Calu3 (cell line): ENCODE measurements around the gene MXRA7. TPM values are rescaled to one million over a fixed set of nuclear protein-coding genes. Genes with fewer than 3 reads are reported as not detected.

Experiments used
- BruUV-seq: library from RNA; stranded (reverse); fragments of 400-500 nt; replicated peaks from 2 replicates; lab custom pipeline; 2021; lab: Mats Ljungman, UMichigan
- CTCF ChIA-PET: fragments of 300-600 bp; sonication (Branson Sonifier 250); formaldehyde crosslinking; loops from one replicate; lab custom pipeline; 2022; ENCODE audit warnings: antibody characterized with exemption; lab: Charles Lee
- DNase-seq: peaks from one replicate; pipeline ENCODE4 v3.0.0; 2022
- H3K27ac Mint-ChIP-seq: one replicate; pipeline ENCODE4 v1.8.0; 2022; ENCODE audit warnings: mixed read lengths; ENCODE audit not compliant: unreplicated experiment
- H3K27me3 Mint-ChIP-seq: one replicate; pipeline ENCODE4 v1.8.0; 2022; ENCODE audit warnings: mixed read lengths; ENCODE audit not compliant: unreplicated experiment
- H3K36me3 Mint-ChIP-seq: one replicate; pipeline ENCODE4 v1.8.0; 2022; ENCODE audit warnings: mild to moderate bottlenecking, moderate library complexity, mixed read lengths; ENCODE audit not compliant: insufficient read depth, unreplicated experiment
- H3K4me1 Mint-ChIP-seq: one replicate; pipeline ENCODE4 v1.8.0; 2022; ENCODE audit warnings: mild to moderate bottlenecking, low read depth, mixed read lengths; ENCODE audit not compliant: unreplicated experiment
- H3K4me3 Mint-ChIP-seq: one replicate; pipeline ENCODE4 v1.8.0; 2022; ENCODE audit warnings: mild to moderate bottlenecking, low read depth, moderate library complexity, mixed read lengths; ENCODE audit not compliant: unreplicated experiment
- H3K9me3 Mint-ChIP-seq: one replicate; pipeline ENCODE4 v1.8.0; 2022; ENCODE audit warnings: low read depth, mixed read lengths; ENCODE audit not compliant: unreplicated experiment
- intact Hi-C: fragments of 100-400 bp; cut with micrococcal nuclease; formaldehyde crosslinking; loops from one replicate; pipeline ENCODE4 v1.10.0; 2022; ENCODE audit not compliant: unreplicated experiment
- total RNA-seq: library from RNA; stranded (reverse); gene quantifications from 2 replicates; pipeline ENCODE4 v1.2.3, GENCODE V29; 2022
- TF ChIP-seq, protein P1 (sequence below): fragments of 200-600 bp; IDR thresholded peaks from one replicate; pipeline ENCODE4 v1.8.0; 2022; ENCODE audit warnings: antibody characterized with exemption; ENCODE audit not compliant: unreplicated experiment

Gene MXRA7
- total RNA-seq, 1 experiment from 2014 or later = 9.9 TPM

DNA sequence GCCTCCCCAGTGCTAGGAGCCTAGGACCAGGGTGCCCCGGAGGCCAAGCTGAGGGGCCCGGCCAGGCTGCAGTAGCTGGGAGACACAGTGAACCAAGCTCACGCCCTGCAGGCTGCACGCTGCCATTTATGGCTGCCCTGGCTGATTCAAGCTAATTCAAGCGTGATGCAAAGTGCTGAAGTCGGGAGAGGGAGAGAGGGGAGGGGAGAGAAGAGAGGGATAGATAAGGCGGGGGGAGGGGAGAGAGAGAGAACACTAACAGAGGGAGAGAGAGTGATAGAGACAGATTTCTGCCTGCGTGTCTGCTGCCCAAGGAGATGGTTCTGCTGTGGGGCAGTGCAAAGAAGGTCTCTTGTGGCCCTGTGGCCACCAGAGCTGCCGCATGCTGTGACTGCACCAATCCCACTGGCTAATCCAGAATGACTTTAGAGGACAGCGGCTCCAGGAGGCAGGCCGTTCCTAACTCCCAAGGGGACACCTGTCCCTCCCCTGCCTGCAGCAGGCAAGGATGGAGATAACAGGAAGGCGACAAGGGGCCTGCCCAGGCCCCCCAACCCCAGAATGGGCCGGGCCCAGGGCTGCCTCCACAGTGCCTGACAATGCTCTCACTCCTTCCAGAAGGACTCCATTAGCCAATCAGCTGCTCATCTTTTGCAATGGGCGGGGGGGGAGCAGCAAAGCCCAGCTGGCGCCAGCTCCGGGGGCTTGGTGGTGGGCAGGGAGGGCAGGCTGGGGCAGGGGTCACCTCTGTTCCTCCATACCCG lies 12.9 kb downstream of the MXRA7 start:
- H3K4me3 Mint-ChIP-seq = no peak overlapping the region
- intact Hi-C loops = no loop called here
- TF ChIP-seq, protein P1, sequence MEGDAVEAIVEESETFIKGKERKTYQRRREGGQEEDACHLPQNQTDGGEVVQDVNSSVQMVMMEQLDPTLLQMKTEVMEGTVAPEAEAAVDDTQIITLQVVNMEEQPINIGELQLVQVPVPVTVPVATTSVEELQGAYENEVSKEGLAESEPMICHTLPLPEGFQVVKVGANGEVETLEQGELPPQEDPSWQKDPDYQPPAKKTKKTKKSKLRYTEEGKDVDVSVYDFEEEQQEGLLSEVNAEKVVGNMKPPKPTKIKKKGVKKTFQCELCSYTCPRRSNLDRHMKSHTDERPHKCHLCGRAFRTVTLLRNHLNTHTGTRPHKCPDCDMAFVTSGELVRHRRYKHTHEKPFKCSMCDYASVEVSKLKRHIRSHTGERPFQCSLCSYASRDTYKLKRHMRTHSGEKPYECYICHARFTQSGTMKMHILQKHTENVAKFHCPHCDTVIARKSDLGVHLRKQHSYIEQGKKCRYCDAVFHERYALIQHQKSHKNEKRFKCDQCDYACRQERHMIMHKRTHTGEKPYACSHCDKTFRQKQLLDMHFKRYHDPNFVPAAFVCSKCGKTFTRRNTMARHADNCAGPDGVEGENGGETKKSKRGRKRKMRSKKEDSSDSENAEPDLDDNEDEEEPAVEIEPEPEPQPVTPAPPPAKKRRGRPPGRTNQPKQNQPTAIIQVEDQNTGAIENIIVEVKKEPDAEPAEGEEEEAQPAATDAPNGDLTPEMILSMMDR = no peak
- no peaks in the 10 kb centered on the region for H3K9me3 Mint-ChIP-seq
- H3K36me3 Mint-ChIP-seq = peaks cover 7% of the 10 kb centered on the region
- no peak overlapping the region for H3K27ac Mint-ChIP-seq
- no peak for DNase-seq
- CTCF ChIA-PET = no interaction called here
- H3K27me3 Mint-ChIP-seq = peaks cover 20% of the 10 kb centered on the region
- BruUV-seq = no TSS peak
- H3K4me1 Mint-ChIP-seq = peaks cover 9% of the 10 kb centered on the region

DNA sequence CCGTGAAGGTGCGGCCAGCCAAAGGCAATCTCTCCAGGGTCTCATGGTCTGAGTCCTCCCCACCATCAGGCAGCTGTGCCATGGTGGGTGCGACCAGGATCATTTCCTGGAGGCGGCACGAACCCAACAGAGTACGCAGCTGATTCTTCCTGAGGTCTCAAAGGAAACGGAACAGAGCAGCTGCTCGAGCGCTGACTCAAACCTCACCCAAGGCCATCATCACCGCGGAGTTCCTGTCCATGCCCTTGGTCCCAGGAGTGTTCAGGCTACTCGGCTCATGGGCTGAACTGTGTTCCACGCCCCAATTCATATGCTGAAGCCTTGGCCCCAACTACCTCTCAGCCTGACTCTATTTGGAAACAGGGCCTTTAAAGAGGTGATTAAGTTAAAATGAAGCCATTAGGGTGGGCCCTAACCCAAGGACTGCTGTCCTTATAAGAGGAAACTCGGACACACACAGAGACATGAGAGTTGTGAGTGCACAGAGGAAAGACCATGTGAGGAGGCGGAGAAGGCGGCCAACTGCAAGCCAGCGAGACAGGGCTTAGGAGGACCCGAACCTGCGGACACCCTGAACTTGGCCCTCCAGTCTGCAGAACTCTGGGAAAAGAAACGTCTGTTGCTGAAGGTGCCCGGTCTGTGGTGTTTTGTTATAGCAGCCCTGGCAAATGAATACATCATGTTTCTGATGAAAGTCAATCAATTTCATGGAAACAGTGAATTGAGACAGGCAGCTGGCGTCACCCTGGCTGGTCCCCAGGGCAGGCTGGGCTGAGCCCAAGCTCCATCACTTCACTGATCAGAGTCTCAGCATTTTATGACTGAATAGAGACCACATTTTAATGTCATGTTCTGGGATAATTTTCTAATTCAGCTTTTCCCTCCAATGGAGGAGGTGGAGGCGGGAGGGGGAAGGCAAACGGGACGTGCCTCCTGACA lies 13.7 kb downstream of the MXRA7 start:
- no TSS peak for BruUV-seq
- CTCF ChIA-PET = interaction anchor here (1.4 kb wide), 1 partner anchor 15 kb away, joined by 5 read pairs; no protein-coding TSS in a partner anchor
- peaks cover 20% of the 10 kb centered on the region for H3K27me3 Mint-ChIP-seq
- H3K4me1 Mint-ChIP-seq = peaks cover 9% of the 10 kb centered on the region
- H3K27ac Mint-ChIP-seq = no peak overlapping the region
- TF ChIP-seq, protein P1 = no peak
- no peaks in the 10 kb centered on the region for H3K9me3 Mint-ChIP-seq
- intact Hi-C loops = no loop called here
- no peak overlapping the region for H3K4me3 Mint-ChIP-seq
- DNase-seq = no peak
- H3K36me3 Mint-ChIP-seq = peaks cover 7% of the 10 kb centered on the region

DNA sequence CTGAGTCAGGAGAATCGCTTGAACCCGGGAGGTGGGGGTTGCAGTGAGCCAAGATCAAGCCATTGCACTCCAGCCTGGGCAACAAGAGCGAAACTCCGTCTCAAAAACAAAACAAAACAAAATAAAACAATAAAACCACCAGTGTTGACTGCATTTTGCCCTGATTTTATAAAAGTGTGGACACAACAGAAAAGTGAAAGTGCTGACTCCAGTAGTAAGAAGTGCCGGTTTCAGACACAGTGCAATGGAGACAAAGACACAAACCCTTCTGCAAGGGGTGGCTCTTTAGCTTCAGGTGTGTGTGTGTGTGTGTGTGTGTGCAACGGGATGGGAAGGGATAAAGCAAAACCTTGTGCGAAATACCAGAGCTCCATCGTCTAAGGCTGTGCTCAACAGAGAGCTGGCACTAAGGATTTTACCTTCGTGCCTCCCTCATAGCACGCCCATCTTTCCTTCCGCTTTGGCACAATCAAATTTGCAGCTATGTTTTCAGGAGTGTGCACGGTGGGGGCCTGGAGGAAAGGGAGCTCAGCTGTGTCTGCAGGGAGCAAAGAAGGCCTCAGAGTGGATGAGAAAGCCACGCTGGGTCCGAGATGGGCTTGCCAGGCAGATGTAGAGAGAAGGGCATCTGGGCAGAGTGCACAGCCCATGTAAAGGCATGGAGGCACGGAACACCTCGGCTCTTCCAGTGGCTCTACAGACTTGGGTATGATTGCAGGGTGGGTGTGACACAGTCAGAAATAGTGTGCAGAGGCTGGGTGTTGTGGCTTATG lies 15.5 kb downstream of the MXRA7 start:
- Mint-ChIP-seq H3K27me3 (peaks cover 20% of the 10 kb centered on the region), H3K27ac (no peak overlapping the region), H3K36me3 (peaks cover 7% of the 10 kb centered on the region), H3K4me3 (peak overlapping the region; percentile 67), H3K4me1 (peaks cover 9% of the 10 kb centered on the region), H3K9me3 (no peaks in the 10 kb centered on the region)
- intact Hi-C loops = no loop called here
- CTCF ChIA-PET = interaction anchor here (0.6 to 1.7 kb wide), 2 partner anchors 13 to 77 kb away, joined by 4 read pairs; no protein-coding TSS in a partner anchor
- BruUV-seq = no TSS peak
- TF ChIP-seq, protein P1 = no peak
- no peak for DNase-seq
